Bronchial epithelial cell (primary cell): ENCODE measurements around the gene CD164L2. TPM values are rescaled to one million over a fixed set of nuclear protein-coding genes. Genes with fewer than 3 reads are reported as not detected.
A peak's percentile ranks its signal among the peaks of the same experiment; 100 is the strongest.

Source experiments
- DNase-seq: peaks from one replicate; pipeline ENCODE4 v3.0.0-alpha.2; 2010; ENCODE audit warnings: low read depth
- FAIRE-seq: peaks from 2 replicates; lab custom pipeline; 2011; peaks lifted over from hg19 to GRCh38; lab: Jason Lieb, UNC
- H3K27me3 ChIP-seq: 2 replicates; pipeline ENCODE4 v1.5.1; 2011; ENCODE audit warnings: low read length; ENCODE audit not compliant: control insufficient read depth, insufficient read depth
- H3K36me3 ChIP-seq: 2 replicates; pipeline ENCODE4 v1.5.1; 2011; ENCODE audit warnings: low read length; ENCODE audit not compliant: control insufficient read depth, insufficient read depth
- H3K4me3 ChIP-seq: 2 replicates; pipeline ENCODE4 v1.5.1; 2011; ENCODE audit warnings: mild to moderate bottlenecking, low read depth, low read length, control low read depth
- total RNA-seq: library from RNA; depleted of rRNA; stranded (reverse); fragments of >200 nt; gene quantifications from 2 replicates; pipeline ENCODE4 v1.2.1, GENCODE V29; 2014
- TF ChIP-seq, protein P1 (sequence below): IDR thresholded peaks from 2 replicates; pipeline ENCODE4 v1.5.1; 2011; ENCODE audit warnings: mild to moderate bottlenecking, moderate library complexity, low read length, control low read depth, inconsistent platforms; ENCODE audit not compliant: insufficient read depth, severe bottlenecking

The CD164L2 gene
- total RNA-seq, 1 donor from 2014 or later: 1.1 TPM

DNA sequence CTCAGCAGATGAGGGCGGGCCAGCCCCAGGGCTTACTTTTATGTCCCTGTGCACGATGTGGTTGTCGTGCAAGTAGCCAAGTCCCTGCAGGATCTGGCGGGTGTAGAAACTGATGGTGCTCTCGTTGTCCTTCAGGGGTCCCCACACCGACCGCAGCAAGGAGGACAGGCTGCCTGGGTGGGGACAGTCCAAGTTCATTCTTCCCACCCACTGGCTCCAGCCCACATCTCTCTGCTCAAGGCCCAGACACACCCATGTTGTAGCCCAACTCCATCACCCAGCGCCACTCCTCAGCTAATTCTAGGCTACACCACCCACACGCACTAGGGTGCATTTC lies 23.3 kb downstream of the CD164L2 start:
- FAIRE-seq (peak; percentile 70), DNase-seq (no peak)
- Histone ChIP-seq H3K27me3 (no peaks in the 10 kb centered on the region), H3K36me3 (peaks cover 71% of the 10 kb centered on the region), H3K4me3 (no peak overlapping the region)
- TF ChIP-seq, protein P1, sequence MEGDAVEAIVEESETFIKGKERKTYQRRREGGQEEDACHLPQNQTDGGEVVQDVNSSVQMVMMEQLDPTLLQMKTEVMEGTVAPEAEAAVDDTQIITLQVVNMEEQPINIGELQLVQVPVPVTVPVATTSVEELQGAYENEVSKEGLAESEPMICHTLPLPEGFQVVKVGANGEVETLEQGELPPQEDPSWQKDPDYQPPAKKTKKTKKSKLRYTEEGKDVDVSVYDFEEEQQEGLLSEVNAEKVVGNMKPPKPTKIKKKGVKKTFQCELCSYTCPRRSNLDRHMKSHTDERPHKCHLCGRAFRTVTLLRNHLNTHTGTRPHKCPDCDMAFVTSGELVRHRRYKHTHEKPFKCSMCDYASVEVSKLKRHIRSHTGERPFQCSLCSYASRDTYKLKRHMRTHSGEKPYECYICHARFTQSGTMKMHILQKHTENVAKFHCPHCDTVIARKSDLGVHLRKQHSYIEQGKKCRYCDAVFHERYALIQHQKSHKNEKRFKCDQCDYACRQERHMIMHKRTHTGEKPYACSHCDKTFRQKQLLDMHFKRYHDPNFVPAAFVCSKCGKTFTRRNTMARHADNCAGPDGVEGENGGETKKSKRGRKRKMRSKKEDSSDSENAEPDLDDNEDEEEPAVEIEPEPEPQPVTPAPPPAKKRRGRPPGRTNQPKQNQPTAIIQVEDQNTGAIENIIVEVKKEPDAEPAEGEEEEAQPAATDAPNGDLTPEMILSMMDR: no peak

DNA sequence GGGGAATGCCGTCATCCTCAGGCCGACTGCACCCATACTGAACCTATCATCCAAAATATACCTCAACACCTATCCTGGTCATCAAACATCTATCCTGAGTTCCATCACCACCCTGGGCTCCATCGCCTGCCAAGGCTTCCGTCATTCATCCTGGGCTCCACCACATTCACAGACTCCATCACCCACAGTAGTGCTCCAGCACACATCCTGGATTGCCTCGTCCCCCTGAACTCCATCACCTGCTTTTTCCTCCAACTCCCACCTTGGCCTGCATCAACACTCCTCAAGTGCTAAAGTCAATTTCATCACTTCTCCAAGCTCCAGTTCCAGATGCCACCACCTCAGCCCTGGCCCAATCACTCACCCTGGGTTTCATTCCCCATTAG lies 24.2 kb downstream of the CD164L2 start:
- Histone ChIP-seq H3K27me3 (no peaks in the 10 kb centered on the region), H3K36me3 (peaks cover 62% of the 10 kb centered on the region), H3K4me3 (no peak overlapping the region)
- TF ChIP-seq, protein P1: no peak
- FAIRE-seq (no peak), DNase-seq (no peak)

DNA sequence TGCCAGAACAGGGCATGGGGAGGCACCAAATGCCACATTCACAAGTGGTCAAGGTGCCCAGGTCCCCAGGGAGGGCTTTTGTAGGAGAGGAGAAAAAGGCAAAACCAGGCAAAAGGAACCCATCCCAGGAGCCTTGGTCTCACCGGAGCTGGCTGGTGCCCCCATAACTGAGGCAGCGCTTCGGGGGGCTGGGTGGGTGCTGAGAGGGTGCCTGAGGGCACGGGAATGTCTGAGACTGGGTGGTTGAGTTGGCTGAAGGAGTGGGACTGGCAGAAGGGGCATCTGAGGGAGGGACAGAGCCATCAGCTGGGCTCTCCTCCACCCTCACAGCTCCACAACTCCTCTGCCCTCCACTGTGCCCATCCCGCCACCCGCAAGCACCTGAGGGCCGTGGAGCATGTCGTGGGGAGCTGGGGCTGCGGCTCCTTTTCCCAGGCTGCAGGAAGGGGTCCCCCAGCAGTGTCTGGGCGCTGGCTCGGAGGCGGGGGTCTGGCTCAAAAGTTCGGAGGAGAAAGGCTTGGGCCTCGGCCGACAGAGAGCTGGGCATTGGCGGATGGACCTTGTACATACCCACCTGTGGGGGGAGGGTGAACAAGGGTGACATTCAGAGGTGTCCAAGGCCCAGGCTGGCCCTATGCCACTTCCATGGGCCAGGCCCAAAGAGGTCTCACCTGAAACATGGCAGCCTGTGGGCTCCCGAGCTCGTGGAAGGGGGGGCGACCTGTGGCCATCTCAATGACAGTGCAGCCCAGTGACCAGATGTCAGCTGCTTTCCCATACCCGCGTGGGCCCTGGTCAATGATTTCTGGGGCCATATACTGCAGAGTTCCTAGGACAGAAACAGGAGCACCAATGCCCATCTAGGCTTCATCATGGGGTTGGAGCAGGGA lies 24.9 kb downstream of the CD164L2 start:
- FAIRE-seq: peak; percentile 36
- Histone ChIP-seq H3K36me3 (peaks cover 56% of the 10 kb centered on the region), H3K4me3 (no peak overlapping the region), H3K27me3 (no peaks in the 10 kb centered on the region)
- no peak for DNase-seq
- TF ChIP-seq, protein P1: no peak

DNA sequence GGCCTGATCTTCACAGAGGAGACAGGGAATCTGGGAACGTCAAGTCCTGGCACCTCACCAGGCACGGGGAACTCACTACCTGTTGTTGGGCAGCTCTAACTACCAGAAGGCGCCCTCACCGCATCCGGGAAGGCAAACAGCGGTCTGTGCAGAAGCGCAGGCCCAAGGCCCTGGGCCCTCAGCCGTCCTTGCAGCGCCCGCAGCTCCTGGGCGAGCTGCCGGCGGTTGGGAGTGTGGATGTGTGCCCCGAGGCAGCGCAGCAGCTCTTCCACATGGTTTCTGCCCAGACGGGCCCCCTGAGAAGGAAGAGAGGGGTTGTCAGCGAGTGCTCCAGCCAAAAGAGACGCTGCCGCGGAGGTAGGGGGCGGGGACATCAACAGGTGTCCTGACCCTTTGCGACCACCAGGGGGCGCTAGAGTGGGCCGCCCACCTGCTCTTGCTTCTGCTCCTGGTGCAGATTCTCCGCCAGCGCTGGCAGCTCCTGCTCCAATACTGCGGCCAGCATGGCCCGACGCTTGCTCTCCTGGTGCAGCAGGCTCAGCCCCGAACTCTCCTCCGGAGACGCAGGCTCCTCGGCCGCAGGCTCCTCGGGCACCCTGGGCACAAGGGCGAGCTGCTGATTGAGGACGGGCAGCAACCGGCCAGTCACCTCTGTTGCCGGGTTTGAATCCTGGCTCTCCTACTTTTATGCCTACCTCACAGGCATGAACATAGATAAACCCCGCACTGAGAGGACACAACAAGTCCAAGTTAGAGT lies 25.7 kb downstream of the CD164L2 start:
- DNase-seq: peak; percentile 31

DNA sequence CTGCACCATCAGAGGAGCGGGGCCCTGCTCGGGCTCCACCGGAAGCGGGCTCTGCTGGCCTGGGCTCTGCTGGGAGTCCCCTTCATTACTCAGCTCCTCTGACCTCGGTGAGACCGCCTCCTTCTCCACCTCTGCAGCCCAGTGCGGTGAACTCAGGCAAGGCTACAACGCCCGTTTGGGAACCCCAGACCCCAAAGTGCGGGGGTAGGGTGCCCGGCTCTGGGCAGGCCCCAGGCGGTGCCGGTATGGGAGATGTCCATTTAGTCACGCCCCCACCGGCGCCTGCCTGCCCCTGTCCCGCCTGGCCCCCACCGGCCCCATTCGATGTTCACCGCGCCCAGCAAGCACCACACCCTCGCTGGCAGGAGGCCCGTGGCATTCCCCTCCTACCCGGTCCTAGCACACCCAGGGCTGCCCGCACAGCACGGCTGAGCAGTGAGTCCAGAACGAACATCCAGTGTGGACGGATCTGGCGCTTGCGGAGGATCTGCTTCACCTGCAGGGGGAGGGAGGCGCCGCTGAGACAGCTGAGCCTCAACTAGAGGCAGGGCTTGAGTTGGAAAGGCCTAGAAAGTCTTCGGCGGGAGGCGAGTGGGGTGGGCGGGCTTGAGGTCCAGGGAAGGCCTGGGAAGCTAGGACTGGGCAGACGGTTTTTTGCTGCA lies 26.4 kb downstream of the CD164L2 start:
- peaks cover 48% of the 10 kb centered on the region for H3K36me3 ChIP-seq
- no peak overlapping the region for H3K4me3 ChIP-seq
- no peaks in the 10 kb centered on the region for H3K27me3 ChIP-seq
- FAIRE-seq (no peak), DNase-seq (peak; percentile 53)
- TF ChIP-seq, protein P1: peak; percentile 53

More for the DNA sequence above, 25.7 kb downstream of the CD164L2 start:
- Histone ChIP-seq H3K36me3 (peaks cover 53% of the 10 kb centered on the region), H3K27me3 (no peaks in the 10 kb centered on the region), H3K4me3 (no peak overlapping the region)
- TF ChIP-seq, protein P1: peak; percentile 98
- FAIRE-seq: no peak
